Right atrium auricular region (tissue), 2 donors: Measurements from ENCODE around the gene LRCH1. TPM values are rescaled to one million over a fixed set of nuclear protein-coding genes. Genes with fewer than 3 reads are reported as not detected.

Experiments
- DNase-seq: peaks from one replicate; pipeline ENCODE4 v3.0.0-alpha.2; 2019; ENCODE audit warnings: low spot score
- H3K27ac ChIP-seq, 2 donors: fragments of 200-600 bp; sonication (generic); 1 replicate in 1 of 2; 2 replicates in 1 of 2; pipeline ENCODE4 v1.5.1; 2016 to 2019
- H3K27me3 ChIP-seq, 2 donors: fragments of 200-600 bp; sonication (generic); one replicate each; pipeline versions ENCODE4 v1.5.1 to v1.6.0; 2017 to 2019
- H3K36me3 ChIP-seq: fragments of 200-600 bp; sonication (generic); one replicate; pipeline ENCODE4 v1.5.1; 2016
- H3K4me1 ChIP-seq, 2 donors: fragments of 200-600 bp; sonication (generic); one replicate each; pipeline versions ENCODE4 v1.5.1 to v1.6.0; 2017 to 2019
- H3K4me3 ChIP-seq, 2 donors: fragments of 200-600 bp; sonication (generic); 1 replicate in 1 of 2; 2 replicates in 1 of 2; pipeline ENCODE4 v1.5.1; 2017 to 2019; ENCODE audit warnings: mild to moderate bottlenecking in 1 of 2, moderate library complexity in 1 of 2
- H3K9me3 ChIP-seq, 2 donors: fragments of 200-600 bp; sonication (generic); one replicate each; pipeline ENCODE4 v1.5.1; 2019
- total RNA-seq, 2 donors: library from RNA; depleted of rRNA; stranded (reverse); fragments of >200 nt; gene quantifications; one replicate each; pipeline ENCODE4 v1.1.0, GENCODE V29; 2016
- TF ChIP-seq, protein P1 (sequence below), 2 donors: fragments of 200-600 bp; sonication (generic); IDR thresholded peaks; one replicate each; pipeline ENCODE4 v1.5.1; 2019; ENCODE audit warnings: antibody characterized with exemption in 2 of 2

The LRCH1 gene
- total RNA-seq, 2 donors from 2014 or later = 6.9 to 10.9 TPM

- no peaks in the 10 kb centered on the region for H3K27me3 ChIP-seq
- no peak for DNase-seq
- H3K27ac ChIP-seq = no peak overlapping the region
- TF ChIP-seq, protein P1, sequence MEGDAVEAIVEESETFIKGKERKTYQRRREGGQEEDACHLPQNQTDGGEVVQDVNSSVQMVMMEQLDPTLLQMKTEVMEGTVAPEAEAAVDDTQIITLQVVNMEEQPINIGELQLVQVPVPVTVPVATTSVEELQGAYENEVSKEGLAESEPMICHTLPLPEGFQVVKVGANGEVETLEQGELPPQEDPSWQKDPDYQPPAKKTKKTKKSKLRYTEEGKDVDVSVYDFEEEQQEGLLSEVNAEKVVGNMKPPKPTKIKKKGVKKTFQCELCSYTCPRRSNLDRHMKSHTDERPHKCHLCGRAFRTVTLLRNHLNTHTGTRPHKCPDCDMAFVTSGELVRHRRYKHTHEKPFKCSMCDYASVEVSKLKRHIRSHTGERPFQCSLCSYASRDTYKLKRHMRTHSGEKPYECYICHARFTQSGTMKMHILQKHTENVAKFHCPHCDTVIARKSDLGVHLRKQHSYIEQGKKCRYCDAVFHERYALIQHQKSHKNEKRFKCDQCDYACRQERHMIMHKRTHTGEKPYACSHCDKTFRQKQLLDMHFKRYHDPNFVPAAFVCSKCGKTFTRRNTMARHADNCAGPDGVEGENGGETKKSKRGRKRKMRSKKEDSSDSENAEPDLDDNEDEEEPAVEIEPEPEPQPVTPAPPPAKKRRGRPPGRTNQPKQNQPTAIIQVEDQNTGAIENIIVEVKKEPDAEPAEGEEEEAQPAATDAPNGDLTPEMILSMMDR (IDR thresholded peaks at IDR 0.05) = no peak
- H3K9me3 ChIP-seq = no peaks in the 10 kb centered on the region
- no peak overlapping the region for H3K4me3 ChIP-seq
- H3K36me3 ChIP-seq = no peaks in the 10 kb centered on the region
- peaks cover 0 to 67% of the 10 kb centered on the region in 2 donors for H3K4me1 ChIP-seq
Observed at GRCh38 chr13:46620029-46620428, 67.1 kb downstream of the LRCH1 start.

GRCh38 chr13:46620471-46620870 lies 67.5 kb downstream of the LRCH1 start:
- no peaks in the 10 kb centered on the region for H3K36me3 ChIP-seq
- no peak for DNase-seq
- no peaks in the 10 kb centered on the region for H3K9me3 ChIP-seq
- H3K4me1 ChIP-seq = peaks cover 0 to 63% of the 10 kb centered on the region in 2 donors
- no peaks in the 10 kb centered on the region for H3K27me3 ChIP-seq
- no peak overlapping the region for H3K27ac ChIP-seq
- H3K4me3 ChIP-seq = no peak overlapping the region
- TF ChIP-seq, protein P1 (IDR thresholded peaks at IDR 0.05) = no peak

DNA sequence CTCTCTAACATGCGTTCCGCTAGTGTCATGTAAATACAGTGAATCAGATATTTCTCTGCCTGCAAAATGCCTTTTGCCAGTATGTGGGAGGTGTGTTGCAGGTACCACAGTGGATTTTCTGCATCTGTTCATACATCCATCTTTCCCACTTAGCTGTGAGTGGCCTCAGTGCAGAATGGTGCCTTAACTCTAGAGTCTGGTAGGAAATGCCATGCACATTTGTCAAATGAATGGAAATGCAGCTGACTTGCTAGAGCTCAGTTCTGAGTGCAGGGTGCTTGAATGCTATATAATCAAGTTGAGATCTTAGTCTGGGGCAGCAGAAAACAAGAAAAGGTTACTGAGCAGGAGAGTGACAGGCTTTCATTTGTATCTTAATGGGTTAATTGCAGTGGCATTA lies 68.2 kb downstream of the LRCH1 start:
- no peak for DNase-seq
- Histone ChIP-seq H3K9me3 (no peaks in the 10 kb centered on the region), H3K27me3 (no peaks in the 10 kb centered on the region), H3K4me3 (no peak overlapping the region), H3K4me1 (peaks cover 0 to 59% of the 10 kb centered on the region in 2 donors), H3K27ac (no peak overlapping the region), H3K36me3 (no peaks in the 10 kb centered on the region)
- TF ChIP-seq, protein P1 (IDR thresholded peaks at IDR 0.05) = no peak

- Histone ChIP-seq H3K27ac (no peak overlapping the region), H3K9me3 (no peaks in the 10 kb centered on the region), H3K27me3 (no peaks in the 10 kb centered on the region), H3K4me3 (no peak overlapping the region), H3K4me1 (peaks cover 0 to 51% of the 10 kb centered on the region in 2 donors), H3K36me3 (no peaks in the 10 kb centered on the region)
- TF ChIP-seq, protein P1 (IDR thresholded peaks at IDR 0.05) = no peak
- DNase-seq = no peak
Observed at GRCh38 chr13:46621792-46622629, 69.0 kb downstream of the LRCH1 start.

DNA sequence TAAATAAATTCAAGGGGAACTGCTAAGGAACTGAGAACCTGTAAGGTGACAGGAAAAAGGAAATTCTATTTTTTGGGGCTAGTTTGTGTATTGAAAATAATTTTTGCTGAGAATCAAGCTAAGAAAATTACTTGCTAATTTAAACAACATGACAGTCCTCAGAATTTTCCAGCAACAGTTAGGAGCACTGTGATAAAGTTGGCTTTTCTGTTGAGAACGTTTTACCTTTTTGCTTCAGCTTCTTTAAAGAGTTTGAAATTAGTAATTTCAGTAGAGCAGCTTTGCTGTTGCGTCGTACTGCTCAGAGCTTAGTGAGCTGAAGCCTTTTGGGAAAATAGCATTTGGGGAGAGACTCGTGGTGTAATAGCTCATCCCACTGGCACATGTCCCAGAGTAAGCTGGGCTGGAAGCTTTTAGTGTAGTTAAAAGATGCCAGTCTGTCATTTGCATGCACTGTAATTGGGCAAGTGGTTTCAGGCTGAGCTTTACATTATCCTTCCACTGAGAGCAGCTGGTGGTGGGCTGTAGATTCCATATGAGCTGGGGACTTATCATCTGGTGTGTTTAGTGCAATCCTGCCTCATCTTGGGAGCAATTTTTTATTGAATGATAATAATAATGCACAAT lies 69.8 kb downstream of the LRCH1 start:
- Histone ChIP-seq H3K9me3 (no peaks in the 10 kb centered on the region), H3K36me3 (no peaks in the 10 kb centered on the region), H3K4me3 (no peak overlapping the region), H3K27ac (no peak overlapping the region), H3K4me1 (peaks cover 0 to 43% of the 10 kb centered on the region in 2 donors), H3K27me3 (no peaks in the 10 kb centered on the region)
- DNase-seq = no peak
- TF ChIP-seq, protein P1 (IDR thresholded peaks at IDR 0.05) = no peak
